GM18498 (cell line): Measurements from ENCODE around the gene ERG.

ENCODE experiments used
- ATAC-seq: cut with Tn5 transposase; IDR thresholded peaks from one replicate; pipeline ENCODE4 v1.9.1; 2021; ENCODE audit warnings: mild to moderate bottlenecking, moderate library complexity; ENCODE audit not compliant: unreplicated experiment

ERG gene

DNA sequence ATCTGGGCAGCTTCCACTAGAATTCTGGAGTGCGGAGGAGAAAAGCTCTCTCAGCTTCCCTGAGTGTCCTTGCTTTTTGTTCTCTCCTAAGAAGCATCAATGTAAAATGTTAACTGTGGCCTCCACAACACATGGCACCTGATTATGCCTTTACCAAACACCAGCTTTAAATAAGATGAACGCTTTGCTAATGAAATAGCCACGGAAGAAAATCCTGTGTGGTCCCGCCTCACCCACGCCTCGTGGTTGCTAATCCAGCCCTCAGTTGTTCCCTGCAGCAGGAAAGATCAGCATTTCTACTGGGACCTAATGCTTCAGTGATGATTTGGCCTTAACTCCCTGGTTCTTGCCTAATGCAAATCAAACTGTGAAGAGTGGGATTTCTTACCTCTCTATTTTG lies 1.8 kb upstream of the ERG start:
- ATAC-seq = no peak

DNA sequence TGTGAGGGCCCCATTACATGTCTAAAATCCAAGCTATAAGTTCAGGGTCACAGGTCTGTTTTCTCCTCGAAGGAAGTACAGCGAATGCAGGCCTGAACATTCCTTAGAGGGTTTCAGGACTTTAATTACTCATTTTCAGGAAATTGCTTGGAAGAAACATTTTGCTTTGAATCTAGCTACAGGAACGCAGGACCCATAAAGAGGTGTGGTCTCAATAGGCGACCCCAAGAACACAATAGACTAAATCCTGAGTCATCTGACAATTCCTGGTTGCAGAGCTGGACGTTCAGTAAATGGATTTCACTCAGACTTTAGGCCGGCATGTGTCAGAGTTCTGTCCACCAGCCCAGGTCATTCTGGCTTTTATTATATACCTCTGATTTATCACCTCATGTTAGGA lies 1.0 kb upstream of the ERG start:
- no peak for ATAC-seq

DNA sequence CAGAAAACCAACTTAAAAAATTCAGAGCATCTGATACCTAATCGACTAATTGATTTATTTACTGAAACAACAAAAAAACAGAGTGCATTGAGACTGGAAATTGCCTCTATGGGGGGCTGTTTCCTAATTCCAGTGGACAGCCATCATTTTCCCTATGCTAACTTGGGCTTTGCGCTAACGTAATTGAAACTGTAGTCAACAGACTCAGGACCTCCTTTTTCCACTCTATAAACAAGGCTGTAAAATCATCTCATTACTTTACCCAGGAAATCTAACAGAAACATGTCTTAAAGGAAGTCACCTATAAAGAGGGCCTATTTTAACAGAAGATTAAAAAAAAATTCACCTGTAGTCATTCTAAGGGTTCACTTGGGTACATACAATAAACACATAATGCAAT lies 2.1 kb downstream of the ERG start:
- ATAC-seq = no peak

DNA sequence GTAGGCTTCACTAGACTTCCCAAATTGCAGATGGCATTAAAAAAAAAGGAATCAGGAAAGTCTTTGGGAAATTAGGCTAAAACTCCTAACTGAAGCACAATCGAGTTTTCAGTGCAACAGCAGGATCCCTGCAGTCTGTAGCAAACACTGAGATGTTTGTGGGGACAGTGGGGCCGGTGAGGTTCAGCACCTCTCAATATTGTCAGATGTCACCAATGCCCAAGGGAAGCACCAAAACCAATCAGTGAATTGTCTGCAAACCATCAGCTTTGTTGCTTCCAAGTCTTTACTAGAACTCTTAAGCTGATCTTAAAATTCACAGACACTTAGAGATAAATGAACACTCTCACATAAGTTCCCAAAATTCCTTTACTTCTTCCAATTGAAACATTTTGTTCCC lies 2.6 kb downstream of the ERG start:
- no peak for ATAC-seq

DNA sequence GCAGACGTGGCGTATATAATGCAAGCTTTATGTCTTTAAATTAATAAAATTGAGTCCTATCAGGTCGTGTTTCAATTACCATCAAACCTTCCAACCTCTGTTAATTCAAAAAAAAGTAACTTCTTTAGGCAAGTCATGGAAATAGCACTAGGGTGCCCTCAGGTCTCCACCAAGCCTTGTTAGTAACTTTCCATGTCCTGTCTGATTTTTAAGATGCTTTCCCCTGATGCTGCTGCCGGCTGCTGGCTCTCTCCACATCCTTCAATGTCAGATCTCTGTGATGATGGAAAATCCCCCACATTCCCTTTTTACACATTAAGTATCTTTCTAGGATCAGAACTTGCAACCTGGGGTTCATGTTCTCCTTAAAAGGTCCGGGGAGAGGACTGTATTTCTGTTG lies 3.0 kb downstream of the ERG start:
- no peak for ATAC-seq

DNA sequence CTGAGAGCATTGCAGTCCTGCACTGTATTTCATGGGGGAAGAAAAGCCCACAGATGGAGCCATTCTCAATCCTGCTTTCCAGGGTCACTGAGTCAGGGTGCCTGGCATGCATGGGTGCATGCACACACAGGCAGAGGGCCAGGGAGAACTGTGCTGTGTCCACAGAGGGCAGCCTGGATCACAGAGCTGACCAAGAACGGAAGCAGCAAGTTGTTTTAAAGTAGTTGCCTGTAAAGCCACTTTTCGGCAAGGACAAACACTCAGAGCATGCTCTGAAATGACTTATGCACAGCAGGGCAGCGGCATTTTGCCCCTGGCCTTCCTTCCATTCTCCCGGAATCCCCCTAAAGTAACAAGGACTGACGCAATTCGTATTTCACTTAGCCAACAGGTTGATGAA lies 3.6 kb downstream of the ERG start:
- no peak for ATAC-seq

DNA sequence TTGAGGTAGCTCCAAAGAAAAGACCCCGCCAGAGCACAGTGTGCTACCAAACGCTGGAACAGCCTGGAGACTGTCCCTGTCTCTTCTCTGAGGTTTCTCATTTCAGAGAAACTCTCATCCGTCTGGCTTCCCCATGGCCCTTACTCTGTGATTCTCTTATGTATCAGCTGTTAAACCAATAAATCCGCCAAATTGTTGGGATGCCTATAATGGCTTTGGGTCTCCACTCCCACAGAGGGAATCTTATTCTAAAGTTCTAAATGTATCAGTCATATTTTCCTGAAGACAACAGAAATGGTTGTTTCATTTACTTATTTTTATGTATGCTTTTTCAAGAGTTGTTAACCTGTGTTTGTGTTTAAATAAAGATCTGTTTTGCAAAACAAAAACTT lies 4.0 kb downstream of the ERG start:
- no peak for ATAC-seq

DNA sequence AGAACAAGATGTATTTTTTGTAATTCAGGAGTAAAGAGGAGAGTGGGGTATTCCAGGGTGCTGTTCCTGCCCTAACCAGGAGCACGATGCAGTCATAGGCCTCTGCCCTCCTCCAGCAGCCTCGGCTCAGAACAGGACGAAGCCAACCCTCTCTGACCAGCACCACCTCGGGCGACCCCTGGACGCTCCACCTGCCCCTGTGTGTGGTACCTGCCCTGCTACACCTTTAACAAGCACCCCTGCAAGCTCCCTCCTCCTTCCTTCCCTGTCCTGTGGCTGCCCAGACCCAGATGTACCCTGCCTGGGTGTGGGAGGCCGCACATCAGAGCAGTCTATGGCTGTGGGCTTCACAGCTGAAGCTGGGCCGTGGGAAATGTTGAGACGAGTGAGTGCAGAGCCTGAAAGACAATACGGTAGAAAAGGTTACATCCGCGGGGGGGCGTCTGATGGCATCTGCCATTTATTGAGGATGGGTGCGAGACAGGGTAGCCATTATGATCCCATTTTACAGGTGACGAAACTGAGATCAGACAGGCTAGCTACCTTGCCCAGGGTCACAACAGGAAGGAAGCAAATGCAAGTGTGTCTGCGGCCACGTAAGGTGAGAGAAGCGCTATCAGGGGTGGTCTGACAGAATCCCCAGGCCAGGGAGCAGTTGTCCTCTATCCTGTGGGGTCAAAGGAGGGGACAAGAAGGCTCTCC lies 4.6 kb downstream of the ERG start:
- no peak for ATAC-seq

DNA sequence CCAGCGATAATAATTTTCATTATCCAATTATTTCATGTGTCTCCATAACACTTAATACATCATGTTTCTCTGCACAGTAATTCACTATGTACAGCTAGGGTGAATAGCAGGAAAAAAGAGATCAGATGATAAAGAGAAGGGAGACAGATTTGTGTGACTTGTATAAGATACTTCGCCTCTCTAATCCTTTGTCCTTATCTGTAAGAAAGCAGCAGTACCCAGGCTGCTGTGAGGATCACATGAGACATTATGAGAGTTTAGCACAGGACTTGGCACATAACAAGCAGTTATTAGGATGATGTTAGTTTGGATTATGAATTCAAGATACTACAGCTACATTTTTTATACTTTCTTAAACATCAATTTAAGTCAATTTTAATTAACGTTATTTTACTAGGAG lies 6.3 kb downstream of the ERG start:
- no peak for ATAC-seq

DNA sequence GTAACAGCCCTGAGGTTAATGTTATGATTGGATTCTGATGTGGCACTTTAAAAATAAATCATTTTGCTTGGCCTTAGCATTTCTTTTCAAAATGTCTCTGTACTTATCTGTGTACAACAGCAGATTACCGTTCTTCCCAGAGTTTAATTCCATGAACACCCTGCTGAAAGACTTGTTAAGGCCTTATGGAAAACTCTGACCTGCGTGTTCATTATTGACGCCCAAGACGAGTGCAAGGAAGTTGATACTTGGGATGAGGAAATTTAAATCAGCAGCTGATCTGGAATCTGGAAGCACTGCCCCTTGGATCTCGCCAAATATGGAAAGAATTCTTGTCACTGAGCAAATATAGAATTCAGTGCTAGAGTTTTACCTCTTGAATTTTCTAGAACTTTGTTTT lies 6.7 kb downstream of the ERG start:
- ATAC-seq = no peak

DNA sequence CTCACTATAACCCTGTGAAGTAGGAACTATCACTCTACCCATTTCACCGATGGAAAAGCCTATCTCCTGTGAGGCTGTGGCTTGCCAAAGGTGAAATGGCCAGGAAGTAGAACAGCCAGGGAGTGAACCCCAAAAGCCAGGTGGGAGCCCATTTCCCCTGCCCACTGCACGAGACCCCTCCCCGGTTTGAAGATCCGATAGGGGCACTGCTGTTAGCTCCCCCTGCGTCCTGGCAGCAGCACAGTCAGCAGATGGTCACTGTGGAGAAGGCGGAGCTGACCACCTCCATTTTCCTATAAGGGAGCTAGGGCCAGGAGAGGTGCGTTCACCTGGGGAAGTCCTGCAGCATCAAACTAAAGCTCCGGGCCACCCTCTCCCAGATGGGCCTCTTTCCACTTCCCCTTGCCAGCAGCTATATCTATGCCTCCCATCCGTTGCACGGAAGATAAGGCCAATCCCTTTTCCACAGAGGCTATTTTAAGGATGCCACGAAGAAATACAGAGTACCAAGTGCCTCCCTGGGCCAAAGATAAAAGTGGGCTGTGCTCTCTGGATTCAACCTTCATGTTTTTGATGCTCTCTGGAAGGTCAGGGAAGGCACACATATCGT lies 7.8 kb downstream of the ERG start:
- no peak for ATAC-seq

DNA sequence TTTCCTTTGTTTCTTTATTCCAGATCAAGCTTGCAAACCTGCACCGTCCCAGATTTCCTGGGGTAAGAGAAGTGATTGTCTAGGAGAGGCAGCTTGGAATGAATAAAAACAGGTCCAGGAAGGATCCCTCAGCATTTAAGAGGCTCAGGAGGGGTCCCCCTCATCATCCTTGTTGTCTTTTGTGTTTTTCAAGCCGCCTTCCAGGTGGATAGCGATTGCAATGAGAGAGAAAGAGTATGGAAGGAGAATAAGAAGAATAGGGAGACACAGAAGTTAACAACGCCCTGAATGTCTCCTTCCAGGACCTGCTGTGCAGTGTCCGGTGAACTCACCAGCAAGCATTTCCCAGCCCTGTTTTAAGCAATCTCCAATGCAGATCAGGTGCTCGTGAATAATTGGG lies 8.5 kb downstream of the ERG start:
- ATAC-seq = no peak

DNA sequence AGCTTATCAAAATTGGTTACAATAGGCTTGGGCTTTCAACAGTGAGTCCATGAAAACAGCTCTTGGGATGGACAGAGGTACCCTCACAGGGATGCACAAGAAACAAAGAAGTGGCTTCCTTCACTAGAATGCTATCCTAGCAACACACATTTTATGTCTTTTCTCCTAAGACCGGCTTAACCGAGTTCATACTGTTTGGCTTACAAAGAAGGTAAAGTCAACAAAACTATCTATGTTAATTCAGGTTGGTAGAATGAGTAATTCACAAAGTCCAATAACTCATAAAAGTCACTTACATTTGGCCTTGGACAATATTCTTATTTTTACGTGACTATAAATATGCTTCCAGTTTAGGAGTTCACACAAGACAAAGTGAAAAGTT lies 9.0 kb downstream of the ERG start:
- no peak for ATAC-seq

DNA sequence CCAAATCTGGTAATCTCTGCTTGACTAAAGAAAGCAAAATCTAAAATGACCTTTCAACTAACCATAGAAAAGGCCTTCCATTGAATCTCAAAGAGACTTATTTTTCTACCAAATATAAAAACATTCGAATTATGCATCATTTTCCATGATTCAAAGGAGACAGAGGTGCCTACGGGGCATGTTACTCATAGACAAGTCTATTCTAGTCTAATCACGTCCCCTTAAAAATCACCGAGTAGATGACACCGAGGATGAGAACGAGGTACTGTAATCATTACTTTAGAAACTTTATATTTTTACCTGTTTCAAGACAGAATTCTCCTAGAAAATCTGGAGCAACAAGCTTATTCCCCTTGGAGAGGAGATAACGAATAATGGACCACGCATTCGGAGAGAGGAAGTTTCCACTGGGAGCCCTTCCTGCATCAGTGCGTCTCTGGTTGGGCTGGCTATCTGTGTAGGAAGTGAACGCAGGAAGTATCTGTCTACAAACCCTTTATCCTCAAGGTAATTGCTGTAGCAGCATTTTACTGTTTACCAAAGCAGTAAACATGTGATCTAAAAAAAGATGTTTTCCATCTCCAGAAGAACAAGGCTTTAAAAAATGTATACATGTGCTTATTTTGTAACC lies 9.5 kb downstream of the ERG start:
- no peak for ATAC-seq

DNA sequence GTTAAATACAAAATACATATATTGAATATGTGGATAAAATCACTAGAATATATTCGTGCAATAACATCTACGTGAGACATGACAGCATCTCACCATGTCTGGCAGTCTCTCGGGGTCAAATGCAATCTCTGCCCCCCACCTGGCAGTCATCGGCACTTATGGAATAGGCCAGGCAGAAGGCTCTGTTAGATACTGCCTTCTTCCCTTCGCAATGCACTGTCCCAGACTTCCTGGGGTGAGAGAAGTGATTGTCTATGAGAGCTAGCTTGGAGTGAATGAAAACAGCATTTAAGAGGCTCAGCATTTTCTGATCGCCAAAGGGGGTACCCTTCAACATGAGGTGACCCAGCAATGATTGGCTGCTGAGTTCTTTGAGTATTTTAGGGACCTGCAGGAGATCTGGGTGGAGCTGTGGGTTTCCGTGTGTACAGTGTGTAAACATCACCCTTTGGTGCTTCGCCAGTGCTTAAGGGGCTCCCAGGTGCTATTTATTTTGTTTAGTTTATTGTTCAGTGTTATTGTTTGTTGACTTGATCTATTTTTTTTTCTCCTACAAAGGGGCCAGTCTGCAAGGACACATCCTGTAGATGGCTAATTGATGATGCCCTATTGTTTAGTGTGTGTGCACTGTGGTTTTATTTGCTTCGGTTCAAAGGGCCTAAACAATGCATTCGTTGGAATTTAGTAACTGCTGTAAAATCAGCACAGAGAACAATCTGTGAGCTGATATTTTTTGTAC lies 10.2 kb downstream of the ERG start:
- ATAC-seq = no peak

DNA sequence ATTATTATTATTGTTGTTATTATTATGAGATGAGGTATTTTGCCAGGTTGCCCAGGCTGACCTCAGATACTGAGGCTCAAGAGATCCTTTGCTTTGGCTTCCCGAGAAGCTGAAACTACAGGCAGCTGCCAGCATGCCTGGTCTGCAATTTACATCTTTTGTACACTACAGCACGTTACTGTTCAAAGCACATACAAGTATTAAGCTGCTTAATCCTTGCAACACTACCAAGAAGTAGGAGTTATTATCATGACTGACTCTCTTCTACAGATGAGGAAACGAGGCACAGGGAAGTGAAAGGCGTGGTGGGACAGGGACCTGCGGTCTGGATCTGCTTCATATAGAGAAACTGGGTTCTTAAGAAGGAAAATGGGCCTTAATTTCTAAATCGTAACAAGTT lies 11.6 kb downstream of the ERG start:
- ATAC-seq = no peak

DNA sequence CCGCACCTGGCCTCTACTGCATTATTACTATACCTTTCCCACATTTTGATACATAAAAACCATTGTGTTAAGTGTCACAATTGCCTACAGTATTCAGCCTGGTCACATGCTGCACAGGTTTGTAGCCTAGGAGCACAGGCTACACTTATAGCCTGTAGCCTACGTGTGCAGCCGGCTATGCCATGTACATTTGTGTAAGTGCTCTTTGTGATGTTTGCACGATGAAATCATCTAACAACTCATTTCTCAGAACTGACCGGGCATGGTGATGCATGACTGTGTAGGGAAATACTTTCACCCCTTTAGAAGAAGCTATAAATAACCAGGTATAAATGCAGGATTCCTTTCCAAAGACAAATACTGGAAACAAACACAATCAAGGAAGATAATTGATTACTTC lies 12.1 kb downstream of the ERG start:
- ATAC-seq = no peak

DNA sequence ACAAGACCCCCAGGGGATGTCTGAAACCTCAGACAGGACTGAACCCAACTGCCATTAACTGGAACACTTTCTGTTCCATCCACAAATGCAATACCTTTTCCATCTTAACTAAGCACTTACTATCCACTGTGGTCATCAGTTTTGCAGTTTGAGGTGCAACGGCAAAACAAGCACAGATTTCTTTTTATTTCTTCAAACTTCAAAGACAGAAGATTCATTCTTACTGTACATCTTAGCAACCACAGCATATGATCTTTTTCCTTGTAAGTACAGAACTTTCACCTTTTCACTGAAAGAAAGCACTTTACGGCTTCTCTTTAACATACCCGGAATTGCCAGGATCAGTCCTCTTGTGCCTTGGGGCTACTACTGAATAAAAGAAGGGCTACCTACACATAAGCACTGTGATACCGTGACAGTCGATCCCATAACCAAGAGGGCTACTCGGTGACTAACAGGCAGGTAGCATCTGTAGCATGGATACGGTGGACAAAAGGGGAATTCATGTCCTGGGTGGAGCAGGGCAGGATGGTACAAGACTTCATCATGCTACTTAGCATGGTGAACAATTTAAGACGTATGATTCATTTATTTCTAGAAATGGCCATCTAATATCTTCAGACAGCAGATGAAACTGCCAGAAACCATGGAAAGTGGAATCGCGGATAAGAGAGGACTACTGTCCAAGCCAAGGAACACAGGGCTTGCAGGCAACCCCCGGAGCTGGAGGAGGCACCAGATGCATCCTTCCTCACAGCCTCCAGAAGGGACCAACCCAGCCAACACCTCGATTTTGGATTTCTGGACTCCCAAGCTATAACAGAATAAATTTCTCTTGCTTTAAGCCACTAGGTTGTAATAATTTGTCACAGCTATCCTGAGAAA lies 18.4 kb downstream of the ERG start:
- no peak for ATAC-seq

DNA sequence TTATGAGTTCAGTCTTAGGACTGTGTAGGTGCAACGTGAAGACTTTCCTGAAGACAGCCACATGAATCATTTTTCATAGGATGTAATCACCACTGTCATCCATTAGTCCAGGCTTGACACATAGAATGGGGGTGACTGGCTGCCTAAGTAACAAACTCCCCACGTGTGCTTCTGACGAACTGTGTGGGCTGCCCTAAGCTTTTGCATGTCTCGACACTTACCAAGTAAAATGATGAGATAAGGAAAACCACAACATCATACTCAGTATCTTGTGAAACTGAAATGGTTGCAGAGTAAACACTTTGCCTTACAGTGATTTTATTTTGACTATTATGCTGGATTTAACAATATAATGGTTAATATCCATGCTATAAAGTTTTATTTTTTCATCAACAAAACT lies 19.5 kb downstream of the ERG start:
- no peak for ATAC-seq

DNA sequence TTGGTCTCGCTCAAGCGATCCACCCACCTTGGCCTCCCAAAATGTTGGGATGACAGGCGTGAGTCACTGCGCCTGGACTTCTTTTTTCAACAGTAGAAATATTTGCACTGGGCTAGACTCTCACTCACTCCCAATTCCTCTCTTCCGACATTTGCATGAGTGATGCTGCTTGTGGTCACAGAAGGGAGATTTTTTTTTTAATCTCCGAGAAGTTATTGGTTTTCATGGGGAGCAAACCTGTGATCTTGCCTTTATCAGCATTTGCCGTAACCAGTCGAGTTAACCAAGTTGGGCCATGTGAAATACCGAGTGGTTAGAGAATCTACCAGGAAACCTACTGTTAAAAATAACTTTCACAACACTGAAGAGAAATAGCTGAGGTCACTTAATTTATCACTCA lies 21.1 kb downstream of the ERG start:
- ATAC-seq = no peak

DNA sequence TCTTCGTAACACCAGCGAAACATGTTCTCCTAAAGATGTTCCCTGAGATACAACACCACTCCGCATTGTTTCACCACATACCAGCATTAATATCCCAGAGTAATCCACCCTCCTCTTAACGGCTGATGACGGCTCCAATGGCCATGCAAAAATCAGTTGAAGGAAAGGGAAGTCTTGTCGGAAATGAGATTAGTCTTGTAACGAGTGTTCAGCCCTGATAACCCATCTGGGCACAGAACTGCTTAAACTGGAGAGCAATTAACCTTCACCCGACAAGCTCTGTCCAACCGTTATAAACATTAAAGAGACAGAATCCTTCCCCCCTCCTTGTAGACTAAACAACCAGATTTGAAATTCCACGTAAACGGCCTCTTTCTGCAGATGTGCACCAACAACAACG lies 21.9 kb downstream of the ERG start:
- ATAC-seq = no peak
